Osteocyte (in vitro differentiated cells): ENCODE results near the gene SSTR4. TPM values are rescaled to one million over a fixed set of nuclear protein-coding genes. Genes with fewer than 3 reads are reported as not detected.

Source experiments
- DNase-seq: peaks from one replicate; pipeline ENCODE4 v3.0.0; 2021; ENCODE audit warnings: mixed read lengths; ENCODE audit not compliant: unreplicated experiment; ENCODE audit errors: extremely low spot score
- H3K27ac Mint-ChIP-seq: one replicate; pipeline ENCODE4 v1.8.0; 2021; ENCODE audit warnings: mild to moderate bottlenecking, mixed read lengths; ENCODE audit not compliant: unreplicated experiment
- H3K27me3 Mint-ChIP-seq: one replicate; pipeline ENCODE4 v1.8.0; 2021; ENCODE audit warnings: mixed read lengths; ENCODE audit not compliant: unreplicated experiment
- H3K36me3 Mint-ChIP-seq: one replicate; pipeline ENCODE4 v1.8.0; 2021; ENCODE audit warnings: mixed read lengths; ENCODE audit not compliant: unreplicated experiment
- H3K4me1 Mint-ChIP-seq: one replicate; pipeline ENCODE4 v1.8.0; 2021; ENCODE audit warnings: mixed read lengths; ENCODE audit not compliant: unreplicated experiment
- H3K4me3 Mint-ChIP-seq: one replicate; pipeline ENCODE4 v1.8.0; 2021; ENCODE audit warnings: mild to moderate bottlenecking, moderate library complexity, mixed read lengths; ENCODE audit not compliant: unreplicated experiment
- H3K9me3 Mint-ChIP-seq: one replicate; pipeline ENCODE4 v1.8.0; 2021; ENCODE audit warnings: mixed read lengths; ENCODE audit not compliant: unreplicated experiment
- CTCF ChIP-seq: fragments of 200-600 bp; sonication (generic); IDR thresholded peaks from 2 replicates; pipeline ENCODE4 v1.5.0; 2021; ENCODE audit warnings: antibody characterized with exemption, mild to moderate bottlenecking, moderate library complexity
- total RNA-seq: library from RNA; stranded (reverse); gene quantifications from 2 replicates; pipeline ENCODE4 v1.2.1, GENCODE V29; 2021

Gene SSTR4
- total RNA-seq, 1 donor from 2014 or later: not detected

- Mint-ChIP-seq H3K27me3 (peaks cover 10% of the 10 kb centered on the region), H3K27ac (no peak overlapping the region), H3K9me3 (no peaks in the 10 kb centered on the region), H3K36me3 (no peaks in the 10 kb centered on the region), H3K4me3 (no peak overlapping the region), H3K4me1 (peaks cover 9% of the 10 kb centered on the region)
- no peak for TF ChIP-seq CTCF
- peak; percentile 46 for DNase-seq
Measured at GRCh38 chr20:23082846-23083552, 47.9 kb downstream of the SSTR4 start.

GRCh38 chr20:23083553-23084220 is 48.6 kb downstream of the SSTR4 start:
- DNase-seq: peak; percentile 42
- H3K36me3 Mint-ChIP-seq: no peaks in the 10 kb centered on the region
- H3K27ac Mint-ChIP-seq: no peak overlapping the region
- H3K4me1 Mint-ChIP-seq: peaks cover 9% of the 10 kb centered on the region
- H3K27me3 Mint-ChIP-seq: peaks cover 9% of the 10 kb centered on the region
- no peaks in the 10 kb centered on the region for H3K9me3 Mint-ChIP-seq
- H3K4me3 Mint-ChIP-seq: no peak overlapping the region
- TF ChIP-seq CTCF: no peak

GRCh38 chr20:23084282-23084844 is 49.3 kb downstream of the SSTR4 start:
- Mint-ChIP-seq H3K4me3 (no peak overlapping the region), H3K9me3 (no peaks in the 10 kb centered on the region), H3K27me3 (peaks cover 5% of the 10 kb centered on the region), H3K4me1 (peaks cover 9% of the 10 kb centered on the region), H3K27ac (no peak overlapping the region), H3K36me3 (no peaks in the 10 kb centered on the region)
- DNase-seq: peak; percentile 82
- TF ChIP-seq CTCF: no peak

GRCh38 chr20:23084845-23085365 is 49.8 kb downstream of the SSTR4 start:
- no peak for DNase-seq
- H3K36me3 Mint-ChIP-seq: no peaks in the 10 kb centered on the region
- peaks cover under 1% of the 10 kb centered on the region for H3K27me3 Mint-ChIP-seq
- peaks cover 9% of the 10 kb centered on the region for H3K4me1 Mint-ChIP-seq
- no peaks in the 10 kb centered on the region for H3K9me3 Mint-ChIP-seq
- no peak overlapping the region for H3K4me3 Mint-ChIP-seq
- H3K27ac Mint-ChIP-seq: no peak overlapping the region
- no peak for TF ChIP-seq CTCF
